Right lobe of liver (tissue), 6 donors: ENCODE measurements around the gene ESYT1. TPM values are rescaled to one million over a fixed set of nuclear protein-coding genes. Genes with fewer than 3 reads are reported as not detected.

Experiments used
- ATAC-seq, 4 donors: fragments of 200-7000 bp; cut with Tn5 transposase; one replicate each; pipeline ENCODE4 v1.9.1; 2020; ENCODE audit warnings: mild to moderate bottlenecking in 4 of 4, moderate library complexity in 4 of 4
- DNase-seq, 3 donors: peaks; one replicate each; pipeline ENCODE4 v3.0.0-alpha.2; 2020
- H3K27ac ChIP-seq, 3 donors: fragments of 200-600 bp; one replicate each; pipeline ENCODE4 v1.8.0; 2022
- H3K27me3 ChIP-seq, 2 donors: fragments of 200-600 bp; one replicate each; pipeline ENCODE4 v1.8.0; 2022
- H3K36me3 ChIP-seq, 4 donors: fragments of 200-600 bp; sonication (generic) in 1 of 4; one replicate each; pipeline versions ENCODE4 v1.5.1 to v1.8.0; 2017 to 2022; ENCODE audit warnings: control low read depth in 1 of 4
- H3K4me1 ChIP-seq, 4 donors: fragments of 200-600 bp; sonication (generic) in 1 of 4; one replicate each; pipeline versions ENCODE4 v1.5.1 to v1.8.0; 2017 to 2022; ENCODE audit warnings: control low read depth in 1 of 4
- H3K4me3 ChIP-seq, 3 donors: fragments of 200-600 bp; one replicate each; pipeline ENCODE4 v1.8.0; 2022
- H3K9me3 ChIP-seq, 4 donors: fragments of 200-600 bp; sonication (generic) in 1 of 4; one replicate each; pipeline versions ENCODE4 v1.5.1 to v1.8.0; 2017 to 2022; ENCODE audit warnings: control low read depth in 1 of 4
- POLR2A ChIP-seq: fragments of 450-650 bp; IDR thresholded peaks from one replicate; pipeline ENCODE4 v1.6.1; 2017; ENCODE audit warnings: antibody characterized with exemption, mild to moderate bottlenecking
- WGBS: methylation state at CpG from one replicate; pipeline ENCODE4 v1.1.6; 2018; ENCODE audit warnings: low coverage, low lambda C conversion rate; ENCODE audit not compliant: insufficient coverage; ENCODE audit errors: missing lambda C conversion rate; 5-methylcytosine and 5-hydroxymethylcytosine counted together
- intact Hi-C, 2 donors: fragments of 100-400 bp; cut with DNase I; formaldehyde crosslinking; loops; one replicate each; pipeline versions ENCODE4 v1.11.2 to v1.14.1; 2022
- total RNA-seq, 6 experiments: library from RNA; depleted of rRNA in 2 of 6; stranded (reverse); fragments of >200 nt in 2 of 6; fragmentation: NEBNext Ultra II Directional in 3 of 6; extraction: Animal tissue kit (Norgen Biotek cat#: 25700) in 3 of 6; gene quantifications; one replicate each; pipeline versions ENCODE4 v1.1.0 to v1.2.4, GENCODE V29; 2016 to 2023
- TF ChIP-seq, protein P1 (sequence below), 4 donors: fragments of 200-600 bp in 3 of 4; fragments of 450-650 bp in 1 of 4; IDR thresholded peaks; one replicate each; pipeline versions ENCODE4 v1.5.1 to v1.8.0; 2016 to 2022; ENCODE audit warnings: antibody characterized with exemption in 4 of 4, mild to moderate bottlenecking in 2 of 4
- donor health status: DM: no; HTN: yes; CAD: no.
- donor health status: DM: no; HTN: no; CAD: no.
- donor health status: DM: no; HTN: no; CAD: no.
- donor health status: DM: no; HTN: yes; CAD: no.
- donor health status: DM: no; HTN: yes; CAD: no.

ESYT1 gene
- total RNA-seq, 6 experiments from 2014 or later = 56.5 to 117 (median 70.3) TPM

DNA sequence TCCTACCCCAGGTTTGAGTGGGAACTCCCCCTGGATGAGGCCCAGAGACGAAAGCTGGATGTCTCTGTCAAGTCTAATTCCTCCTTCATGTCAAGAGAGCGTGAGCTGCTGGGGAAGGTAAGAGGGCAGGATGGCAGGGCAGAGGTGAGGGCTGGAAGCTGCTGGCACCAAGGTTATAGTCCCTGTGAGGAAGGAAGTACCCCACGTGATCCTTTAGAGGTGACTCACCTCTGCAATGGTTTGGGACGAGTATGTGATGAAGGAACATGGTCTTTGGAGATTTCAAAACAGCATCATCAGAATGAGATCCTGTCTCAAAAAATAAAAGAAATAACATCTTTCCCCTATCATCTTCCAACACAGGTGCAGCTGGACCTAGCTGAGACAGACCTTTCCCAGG is 15.2 kb downstream of the ESYT1 start:
- Histone ChIP-seq H3K9me3 (no peaks in the 10 kb centered on the region), H3K27ac (no peak overlapping the region), H3K27me3 (no peaks in the 10 kb centered on the region), H3K4me1 (no peaks in the 10 kb centered on the region), H3K4me3 (no peak overlapping the region), H3K36me3 (peaks cover 4 to 69% (median 21%) of the 10 kb centered on the region in 4 donors)
- DNase-seq = no peak
- intact Hi-C loops = no loop called here
- ATAC-seq = peak in 1 of 4 donors; percentile 47
- 50% methylated on average over 4 of the region's 4 CpGs for WGBS
- TF ChIP-seq POLR2A = no peak
- TF ChIP-seq, protein P1, sequence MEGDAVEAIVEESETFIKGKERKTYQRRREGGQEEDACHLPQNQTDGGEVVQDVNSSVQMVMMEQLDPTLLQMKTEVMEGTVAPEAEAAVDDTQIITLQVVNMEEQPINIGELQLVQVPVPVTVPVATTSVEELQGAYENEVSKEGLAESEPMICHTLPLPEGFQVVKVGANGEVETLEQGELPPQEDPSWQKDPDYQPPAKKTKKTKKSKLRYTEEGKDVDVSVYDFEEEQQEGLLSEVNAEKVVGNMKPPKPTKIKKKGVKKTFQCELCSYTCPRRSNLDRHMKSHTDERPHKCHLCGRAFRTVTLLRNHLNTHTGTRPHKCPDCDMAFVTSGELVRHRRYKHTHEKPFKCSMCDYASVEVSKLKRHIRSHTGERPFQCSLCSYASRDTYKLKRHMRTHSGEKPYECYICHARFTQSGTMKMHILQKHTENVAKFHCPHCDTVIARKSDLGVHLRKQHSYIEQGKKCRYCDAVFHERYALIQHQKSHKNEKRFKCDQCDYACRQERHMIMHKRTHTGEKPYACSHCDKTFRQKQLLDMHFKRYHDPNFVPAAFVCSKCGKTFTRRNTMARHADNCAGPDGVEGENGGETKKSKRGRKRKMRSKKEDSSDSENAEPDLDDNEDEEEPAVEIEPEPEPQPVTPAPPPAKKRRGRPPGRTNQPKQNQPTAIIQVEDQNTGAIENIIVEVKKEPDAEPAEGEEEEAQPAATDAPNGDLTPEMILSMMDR (IDR thresholded peaks at IDR 0.05) = no peak

- no peaks in the 10 kb centered on the region for H3K27me3 ChIP-seq
- DNase-seq (no peak), ATAC-seq (peak; percentile 55 to 71 (median 66))
- peaks cover 4 to 63% (median 18%) of the 10 kb centered on the region in 4 donors for H3K36me3 ChIP-seq
- 66% methylated on average over 8 of the region's 8 CpGs for WGBS
- H3K4me1 ChIP-seq = no peaks in the 10 kb centered on the region
- no peak for TF ChIP-seq POLR2A
- TF ChIP-seq, protein P1 (IDR thresholded peaks at IDR 0.05) = no peak
- intact Hi-C loops = no loop called here
- H3K27ac ChIP-seq = no peak overlapping the region
- H3K4me3 ChIP-seq = no peak overlapping the region
- H3K9me3 ChIP-seq = no peaks in the 10 kb centered on the region
Observed at GRCh38 chr12:56143870-56144269, 15.8 kb downstream of the ESYT1 start.

DNA sequence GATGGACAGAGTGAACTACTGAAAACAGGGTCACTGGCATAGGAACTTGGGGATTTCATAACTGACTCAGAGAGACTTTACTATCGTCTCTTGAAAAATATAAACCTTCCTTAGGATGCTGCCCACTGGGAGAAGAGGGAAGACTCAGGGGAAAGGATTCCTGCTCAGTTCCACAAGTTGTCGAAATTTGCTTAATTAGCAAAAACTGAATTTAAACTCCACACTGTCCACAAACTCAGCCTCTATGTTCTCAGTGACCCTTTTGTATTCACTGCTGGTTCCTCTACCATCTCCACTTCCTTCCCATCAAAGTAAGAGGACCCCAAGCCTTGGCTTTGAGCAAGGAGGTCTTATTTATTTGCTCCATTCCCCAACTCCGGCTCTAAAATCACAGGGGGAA is 17.1 kb downstream of the ESYT1 start:
- Histone ChIP-seq H3K27ac (no peak overlapping the region), H3K4me3 (no peak overlapping the region), H3K4me1 (no peaks in the 10 kb centered on the region), H3K9me3 (no peaks in the 10 kb centered on the region), H3K36me3 (peaks cover 4 to 49% (median 10%) of the 10 kb centered on the region in 4 donors), H3K27me3 (no peaks in the 10 kb centered on the region)
- 82% methylated on average over 3 of the region's 3 CpGs for WGBS
- intact Hi-C loops = no loop called here
- DNase-seq (no peak), ATAC-seq (no peak)
- no peak for TF ChIP-seq POLR2A
- TF ChIP-seq, protein P1 (IDR thresholded peaks at IDR 0.05) = no peak

DNA sequence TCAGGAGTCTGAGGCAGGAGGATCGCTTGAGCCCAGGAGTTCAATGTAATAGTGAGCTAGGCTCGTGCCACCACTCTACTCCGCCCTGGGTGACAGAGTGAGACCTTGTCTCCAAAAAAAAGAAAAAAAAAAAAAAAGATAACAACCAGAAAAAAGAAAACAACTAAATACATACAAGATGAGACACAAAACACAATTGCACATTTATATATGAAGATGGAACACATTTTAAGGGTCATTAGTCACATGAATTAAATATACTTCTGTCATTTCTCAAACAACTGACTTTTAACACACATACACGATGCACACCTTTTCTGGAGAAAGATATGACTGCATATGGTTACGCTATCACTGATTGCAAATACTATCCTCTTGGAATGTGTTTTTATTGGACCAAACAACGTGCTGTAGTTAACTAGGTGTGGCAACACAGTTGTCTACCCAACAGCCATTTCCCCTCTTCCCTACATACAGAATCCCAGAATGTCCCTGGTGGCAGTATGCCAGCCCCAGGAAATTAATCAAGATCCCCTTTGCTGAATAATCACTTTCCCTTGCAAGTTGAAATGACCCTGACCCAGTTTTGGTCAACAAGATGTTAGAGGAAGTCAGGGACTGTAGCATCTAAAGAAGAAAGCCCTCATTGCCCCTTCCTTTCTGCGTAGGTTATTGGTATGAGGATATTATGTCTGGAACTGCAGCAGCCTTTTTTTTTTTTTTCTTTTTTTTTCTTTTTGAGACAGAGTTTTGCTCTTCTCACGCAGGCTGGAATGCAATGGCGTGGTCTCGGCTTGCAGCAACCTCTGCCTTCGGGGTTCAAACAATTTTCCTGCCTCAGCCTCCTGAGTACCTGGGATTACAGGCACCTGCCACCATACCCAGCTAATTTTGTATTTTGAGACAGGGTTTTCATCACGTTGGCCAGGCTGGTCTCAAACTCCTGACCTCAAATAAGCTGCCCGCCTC is 18.7 kb downstream of the ESYT1 start:
- Histone ChIP-seq H3K9me3 (no peaks in the 10 kb centered on the region), H3K4me1 (peaks cover 0 to 8% (median 6%) of the 10 kb centered on the region in 4 donors), H3K27ac (no peak overlapping the region), H3K27me3 (no peaks in the 10 kb centered on the region), H3K4me3 (no peak overlapping the region), H3K36me3 (peaks cover 0 to 36% (median 7%) of the 10 kb centered on the region in 4 donors)
- TF ChIP-seq, protein P1 (IDR thresholded peaks at IDR 0.05) = no peak
- TF ChIP-seq POLR2A = no peak
- peak in 3 of 4 donors; percentile 15 to 26 (median 25) for ATAC-seq
- WGBS = 72% methylated on average over 11 of the region's 13 CpGs
- intact Hi-C loops = no loop called here
- peak in 1 of 3 donors; percentile 20 for DNase-seq
